RCC 7860 (cell line): Measurements from ENCODE around the gene CARD19.

ENCODE experiments used
- DNase-seq: peaks from one replicate; pipeline ENCODE4 v3.0.0-alpha.2; 2015; ENCODE audit warnings: low spot score
- FAIRE-seq: peaks from 2 replicates; lab custom pipeline; 2012; peaks lifted over from hg19 to GRCh38; lab: Jason Lieb, UNC

Gene CARD19

DNA sequence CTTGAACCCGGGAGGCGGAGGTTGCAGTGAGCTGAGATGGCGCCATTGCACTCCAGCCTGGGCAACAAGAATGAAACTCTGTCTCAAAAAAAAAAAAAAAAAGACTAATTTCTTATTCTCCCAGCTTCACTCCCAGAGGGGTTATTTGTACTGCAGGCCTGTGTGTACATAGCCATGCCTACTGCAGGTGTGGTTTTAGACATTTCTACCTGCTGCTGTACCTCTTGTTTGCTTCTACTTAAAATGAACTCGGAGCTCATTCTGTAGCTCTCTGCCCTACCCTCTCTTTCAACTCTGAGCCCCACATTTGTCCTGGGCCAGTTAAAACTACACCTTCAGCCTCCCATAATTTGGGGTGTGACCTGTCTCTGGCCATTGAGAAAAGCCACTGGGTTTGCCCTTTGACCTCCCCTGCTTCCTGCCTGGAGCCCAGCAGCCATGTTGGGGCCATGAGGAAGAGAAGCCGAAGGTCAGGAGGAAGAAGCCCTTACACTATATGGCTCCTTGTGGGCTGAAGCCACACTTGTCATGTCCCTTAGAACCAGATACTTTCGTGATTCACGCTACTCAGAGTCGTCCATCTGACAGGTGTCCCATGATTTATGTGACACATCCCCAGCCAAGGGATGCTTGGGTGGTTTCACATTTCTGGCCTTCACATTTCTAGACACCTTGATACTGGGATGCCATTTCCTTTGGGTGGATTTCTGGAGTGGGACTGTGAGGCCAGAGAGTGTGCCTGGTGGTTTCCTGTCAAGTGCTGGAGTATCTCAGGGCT, 9.4 kb upstream of the CARD19 start:
- FAIRE-seq, result no peak

DNA sequence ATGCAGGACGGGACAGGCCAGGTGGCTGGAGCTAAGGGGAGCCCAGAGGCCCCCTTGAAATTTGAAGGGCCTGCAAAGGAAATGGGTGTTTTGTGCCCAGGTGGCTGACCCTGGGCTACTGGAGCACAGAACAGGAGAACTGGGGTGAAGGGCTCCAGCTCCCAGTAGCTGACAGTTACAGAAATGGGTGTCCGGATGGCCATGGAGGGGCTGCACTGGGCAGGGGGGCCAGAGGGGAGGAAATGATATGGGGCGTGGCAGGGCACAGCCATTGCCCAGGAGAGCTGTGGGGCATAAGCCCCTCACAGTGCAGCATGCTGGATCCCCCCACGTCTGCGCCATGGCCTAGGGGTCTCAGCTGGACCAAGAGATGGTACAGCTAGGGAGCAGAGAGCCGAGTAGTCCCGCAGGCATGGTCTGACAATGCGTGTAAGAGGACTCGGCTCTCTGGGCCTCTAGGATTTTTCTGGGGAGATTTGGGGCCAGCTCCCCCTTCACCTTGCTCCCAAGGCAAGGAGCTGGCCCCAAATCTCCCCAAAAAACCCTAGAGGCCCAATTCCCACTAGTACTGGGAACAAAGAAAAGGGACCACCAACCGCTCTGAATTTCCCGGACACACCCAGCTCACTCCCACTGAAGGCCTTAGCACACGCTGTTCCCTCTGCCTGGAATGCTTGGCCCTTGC, 7.9 kb upstream of the CARD19 start:
- FAIRE-seq (no peak), DNase-seq (no peak)

More for the DNA sequence above, 9.4 kb upstream of the CARD19 start:
- DNase-seq, result no peak

DNA sequence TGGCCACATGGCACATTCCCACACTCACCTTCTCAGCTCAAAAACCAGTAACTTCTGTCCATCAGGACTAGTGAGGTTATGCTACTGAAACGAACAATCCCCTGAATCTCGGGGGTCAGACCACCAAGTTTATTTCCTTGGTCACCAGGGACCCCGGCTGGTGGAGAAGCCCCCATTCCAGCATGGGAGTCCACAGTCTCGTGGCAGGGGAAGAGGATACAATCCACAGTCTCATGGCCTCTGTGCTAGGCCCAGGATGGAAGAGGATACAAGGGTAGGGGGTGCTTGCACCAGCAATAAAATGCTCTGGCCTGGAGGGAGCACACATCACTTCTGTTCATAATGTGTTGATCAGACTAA, 7.4 kb upstream of the CARD19 start:
- FAIRE-seq (no peak), DNase-seq (no peak)

DNA sequence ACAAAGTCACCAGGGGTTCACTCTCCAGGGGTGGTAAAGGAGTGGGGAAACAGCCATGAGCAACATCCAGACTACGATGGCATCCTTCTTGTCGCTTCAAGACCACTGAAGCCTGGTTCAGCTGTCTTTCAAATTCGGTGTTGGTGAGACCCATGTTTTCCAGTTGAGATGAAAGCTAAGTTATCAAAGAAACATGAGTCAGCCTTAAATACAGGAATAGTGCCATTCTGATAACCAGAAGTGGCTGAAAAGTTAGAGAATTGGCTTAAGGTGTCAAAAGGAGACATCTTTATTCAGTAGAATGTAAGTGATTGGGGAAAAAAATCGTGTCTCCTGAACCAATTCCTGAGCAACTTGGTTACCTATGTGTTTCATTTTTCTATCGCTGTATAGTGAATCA, 7.0 kb upstream of the CARD19 start:
- FAIRE-seq, result no peak
- DNase-seq, result no peak

DNA sequence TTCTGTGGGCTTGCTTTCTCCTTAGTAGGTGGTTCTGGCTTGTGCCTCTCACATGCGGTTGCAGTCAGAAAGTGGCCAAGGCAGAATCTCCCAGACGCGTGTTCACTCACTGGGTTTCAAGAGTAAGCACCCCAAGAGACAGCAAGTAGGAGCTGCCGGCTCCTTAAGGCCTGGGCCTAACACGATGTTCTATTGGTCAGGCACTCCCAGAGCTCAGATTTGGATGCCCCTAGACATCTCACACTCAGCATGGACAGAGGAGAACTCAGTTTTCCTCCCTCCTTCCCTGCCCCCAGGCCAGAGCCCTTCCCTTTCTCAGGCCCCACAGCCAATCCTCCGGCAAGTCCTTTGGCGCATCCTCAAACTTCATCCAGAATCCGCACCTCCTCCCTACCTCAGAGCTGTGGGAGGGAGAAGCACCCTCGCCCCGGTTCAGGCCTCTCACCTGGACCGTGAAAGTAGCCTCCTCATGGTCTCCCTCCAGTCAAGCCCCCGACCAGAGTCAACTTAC, 6.5 kb upstream of the CARD19 start:
- DNase-seq (no peak), FAIRE-seq (no peak)

DNA sequence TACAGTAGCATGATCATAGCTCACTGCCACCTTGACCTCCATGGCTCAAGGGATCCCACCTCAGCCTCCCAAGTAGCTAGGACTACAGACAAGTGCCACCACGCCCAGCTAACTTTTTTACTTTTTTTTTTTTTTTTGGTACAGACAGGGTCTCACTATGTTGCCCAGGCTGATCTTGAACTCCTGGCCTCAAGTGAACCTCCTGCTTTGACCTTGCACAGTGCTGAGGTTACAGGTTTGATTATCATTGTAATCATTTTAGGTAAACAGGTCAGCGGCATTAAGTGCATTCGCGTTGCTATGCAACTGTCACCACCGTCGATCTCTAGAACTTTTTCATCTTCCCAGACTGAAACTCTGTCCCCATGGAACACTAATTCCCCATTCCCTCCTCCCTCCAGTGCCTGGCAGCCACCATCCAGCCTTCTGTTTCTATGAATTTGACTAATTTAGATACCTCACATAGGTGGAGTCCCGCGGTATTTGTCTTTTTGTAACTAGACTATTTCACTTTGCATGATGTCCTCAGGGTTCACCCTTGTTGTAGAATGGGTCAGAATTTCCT, 5.8 kb upstream of the CARD19 start:
- no peak for FAIRE-seq

DNA sequence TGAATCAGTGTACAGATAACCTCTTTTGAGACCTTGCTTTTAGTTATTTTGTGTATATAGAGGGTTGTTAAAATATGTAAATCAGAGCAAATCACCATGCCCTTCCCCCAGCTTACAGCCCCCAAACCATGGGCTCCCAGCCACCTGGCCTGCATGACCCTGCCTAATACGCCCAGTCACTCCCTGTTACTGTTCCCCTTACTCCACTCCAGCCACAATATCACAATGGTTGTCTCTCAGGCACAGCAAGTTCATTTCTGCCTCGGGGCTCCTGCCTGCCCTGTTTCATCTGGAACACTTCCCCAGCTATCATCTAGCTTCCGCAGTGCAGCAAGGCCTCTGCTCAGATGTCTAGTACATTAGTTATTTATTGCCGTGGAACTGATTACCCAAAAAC, 5.0 kb upstream of the CARD19 start:
- FAIRE-seq (no peak), DNase-seq (no peak)

More for the DNA sequence above, 5.8 kb upstream of the CARD19 start:
- no peak for DNase-seq

DNA sequence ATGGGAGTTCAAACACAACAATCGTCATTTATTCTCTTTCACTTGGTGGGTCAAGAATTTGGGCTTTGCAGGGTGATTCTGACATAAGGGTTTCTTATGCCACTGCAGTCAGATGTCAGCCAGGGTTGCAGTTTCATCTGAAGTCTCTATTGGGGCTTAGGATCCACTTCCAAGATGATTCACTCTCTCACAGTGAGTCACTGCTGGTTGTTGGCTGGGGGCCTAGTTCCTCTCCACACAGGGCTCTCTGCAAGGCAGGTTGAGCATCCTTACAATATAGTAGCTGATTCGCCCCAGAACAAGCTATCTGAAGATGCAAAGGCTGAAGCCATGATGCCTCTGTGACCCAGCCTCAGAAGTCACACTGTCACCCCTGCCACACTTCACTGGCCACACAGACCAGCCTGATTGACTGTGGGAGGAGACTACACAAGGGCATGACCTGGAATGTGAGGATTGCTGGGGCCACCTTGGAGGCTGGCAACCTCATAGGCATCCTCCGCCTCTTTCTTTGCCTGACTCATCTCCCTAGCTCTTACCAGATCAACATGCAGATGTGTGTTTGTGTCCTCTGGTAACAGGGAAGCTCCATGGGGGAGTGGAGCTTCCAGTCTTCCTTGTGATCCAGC, 4.5 kb upstream of the CARD19 start:
- DNase-seq, result peak; percentile 50
- FAIRE-seq, result no peak

DNA sequence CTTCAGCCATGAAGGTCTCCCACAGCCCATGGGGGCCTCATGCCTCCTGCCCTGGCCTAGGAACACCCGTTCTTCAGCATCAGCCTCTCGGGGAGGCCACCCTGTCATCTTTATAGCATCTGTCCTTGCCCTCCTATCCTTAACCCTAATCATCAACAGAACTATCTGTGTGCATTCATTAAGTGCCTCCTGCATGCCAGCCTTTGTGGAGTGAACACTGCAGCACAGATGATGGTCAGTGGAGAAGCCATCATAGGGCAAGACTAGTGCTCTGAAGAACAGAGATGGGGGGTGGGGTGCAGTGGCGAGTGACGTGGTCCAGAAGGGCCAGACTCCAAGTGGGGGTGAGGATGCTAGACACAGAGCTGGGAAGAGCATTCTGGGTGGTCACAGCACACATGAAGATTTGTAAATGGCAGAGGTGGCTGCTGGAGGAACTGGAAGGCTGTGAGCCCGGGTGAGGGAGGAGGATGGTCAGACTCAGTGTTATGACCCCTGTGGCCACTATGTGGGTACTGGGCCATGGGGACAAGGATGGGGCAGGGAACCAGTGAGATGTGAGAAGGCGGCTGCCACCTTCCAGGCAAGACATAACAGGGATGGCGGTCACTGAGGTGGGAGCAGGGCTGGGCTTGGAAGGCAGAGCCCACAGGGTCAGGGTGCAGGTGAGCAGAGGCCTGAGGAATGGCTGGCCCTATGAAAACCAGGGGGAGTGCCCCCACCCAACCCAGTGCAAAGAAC, 3.6 kb upstream of the CARD19 start:
- DNase-seq (no peak), FAIRE-seq (no peak)

DNA sequence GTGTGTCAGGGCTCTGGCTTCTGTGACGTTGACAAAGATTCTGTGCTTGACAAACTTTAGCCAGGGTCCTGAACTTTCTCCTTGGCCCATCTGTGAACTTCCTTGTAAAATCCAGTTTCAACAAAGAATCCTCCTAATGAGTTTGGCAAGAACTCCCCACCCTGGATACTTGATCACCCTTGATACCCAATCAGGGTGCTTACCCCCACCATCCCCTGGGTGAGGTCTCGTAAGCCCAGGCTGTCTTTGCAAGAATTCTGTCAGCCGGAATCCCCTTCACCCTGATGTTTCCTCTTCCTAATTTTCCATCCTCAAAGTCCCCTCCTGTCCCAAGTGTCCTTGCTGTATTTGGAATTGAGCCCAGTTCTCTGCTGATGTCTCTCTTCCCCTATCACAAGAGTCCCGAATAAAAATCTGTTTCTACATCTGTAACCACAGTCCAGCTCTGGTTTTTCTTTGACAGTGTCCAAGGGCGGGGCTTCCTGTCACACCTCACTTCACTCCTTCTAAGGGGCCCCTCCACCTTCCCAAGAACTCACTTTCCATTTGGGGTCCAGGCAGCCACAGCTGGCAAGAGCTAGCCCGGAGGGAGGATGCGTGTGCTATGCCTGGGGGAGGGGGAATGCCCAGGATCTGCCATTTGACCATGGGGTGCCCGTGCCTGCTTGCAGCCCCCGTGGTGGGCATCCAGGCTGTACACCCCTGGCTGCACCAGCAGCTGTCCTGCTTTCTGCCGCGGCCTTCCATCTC, 2.7 kb upstream of the CARD19 start:
- no peak for DNase-seq
- no peak for FAIRE-seq

DNA sequence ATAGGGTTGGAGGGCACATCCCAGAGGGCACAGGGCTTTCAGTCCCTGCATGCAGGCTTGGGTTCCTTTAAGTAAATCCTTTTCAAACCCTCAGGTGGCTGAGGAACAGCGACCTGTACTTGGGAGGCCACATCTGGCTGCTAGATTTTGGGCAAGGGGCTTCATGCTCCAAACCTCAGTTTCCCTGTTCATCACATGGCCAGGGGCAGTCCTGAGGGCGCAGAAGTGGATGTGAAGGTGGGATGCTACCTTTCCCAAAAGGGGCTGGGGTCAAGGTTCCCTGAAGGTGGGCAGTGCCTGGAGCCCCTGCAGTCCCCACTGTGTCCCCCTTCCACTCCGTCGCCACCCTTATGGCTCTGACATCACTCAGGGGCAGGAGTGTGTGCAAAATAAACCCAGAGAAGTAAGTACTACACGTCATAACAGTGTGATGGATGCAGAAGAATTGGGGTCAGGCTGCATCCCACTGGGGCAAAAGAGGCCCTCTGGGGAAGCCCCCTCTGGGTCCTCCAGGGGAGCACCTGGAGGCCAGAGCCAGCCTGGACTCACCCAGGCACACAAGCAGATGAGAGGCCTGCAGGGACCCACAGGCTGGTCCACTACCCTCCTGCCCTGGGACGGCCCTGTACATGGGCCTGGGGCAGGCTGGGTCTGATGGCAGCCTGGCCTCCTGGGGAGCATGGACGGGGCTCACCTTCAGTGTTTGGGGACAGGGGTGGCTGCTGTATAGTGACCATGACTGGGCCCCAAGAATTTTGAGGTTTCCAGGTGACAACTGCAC, 1.9 kb upstream of the CARD19 start:
- FAIRE-seq, result no peak
- DNase-seq, result no peak

DNA sequence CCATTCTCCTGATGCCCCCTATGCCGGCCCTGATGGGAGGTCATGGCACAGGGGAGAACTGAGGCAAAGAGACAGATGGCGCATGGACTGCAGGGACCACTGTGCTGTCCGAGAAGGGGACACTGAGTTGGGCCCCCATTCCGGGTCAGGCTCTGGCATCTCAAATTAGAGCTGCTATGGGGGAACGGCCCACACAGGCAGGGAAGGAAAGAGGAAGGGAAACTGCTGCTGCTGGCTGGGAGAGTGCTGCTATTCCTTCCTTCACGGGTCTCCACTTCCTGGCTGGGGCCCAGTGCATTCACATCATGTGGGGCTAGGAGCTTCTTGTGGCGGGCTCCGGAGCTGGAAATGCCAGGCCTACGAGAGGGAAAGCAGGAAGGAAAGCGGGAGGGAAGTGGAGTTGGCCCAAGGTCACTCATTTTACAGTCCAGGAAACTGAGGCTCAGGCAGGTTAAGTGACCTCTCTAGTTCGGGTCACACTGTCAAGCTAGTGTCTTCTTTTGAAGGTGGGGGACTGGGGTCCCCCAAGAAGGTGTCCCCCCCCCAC, 1.3 kb upstream of the CARD19 start:
- DNase-seq (no peak), FAIRE-seq (no peak)

DNA sequence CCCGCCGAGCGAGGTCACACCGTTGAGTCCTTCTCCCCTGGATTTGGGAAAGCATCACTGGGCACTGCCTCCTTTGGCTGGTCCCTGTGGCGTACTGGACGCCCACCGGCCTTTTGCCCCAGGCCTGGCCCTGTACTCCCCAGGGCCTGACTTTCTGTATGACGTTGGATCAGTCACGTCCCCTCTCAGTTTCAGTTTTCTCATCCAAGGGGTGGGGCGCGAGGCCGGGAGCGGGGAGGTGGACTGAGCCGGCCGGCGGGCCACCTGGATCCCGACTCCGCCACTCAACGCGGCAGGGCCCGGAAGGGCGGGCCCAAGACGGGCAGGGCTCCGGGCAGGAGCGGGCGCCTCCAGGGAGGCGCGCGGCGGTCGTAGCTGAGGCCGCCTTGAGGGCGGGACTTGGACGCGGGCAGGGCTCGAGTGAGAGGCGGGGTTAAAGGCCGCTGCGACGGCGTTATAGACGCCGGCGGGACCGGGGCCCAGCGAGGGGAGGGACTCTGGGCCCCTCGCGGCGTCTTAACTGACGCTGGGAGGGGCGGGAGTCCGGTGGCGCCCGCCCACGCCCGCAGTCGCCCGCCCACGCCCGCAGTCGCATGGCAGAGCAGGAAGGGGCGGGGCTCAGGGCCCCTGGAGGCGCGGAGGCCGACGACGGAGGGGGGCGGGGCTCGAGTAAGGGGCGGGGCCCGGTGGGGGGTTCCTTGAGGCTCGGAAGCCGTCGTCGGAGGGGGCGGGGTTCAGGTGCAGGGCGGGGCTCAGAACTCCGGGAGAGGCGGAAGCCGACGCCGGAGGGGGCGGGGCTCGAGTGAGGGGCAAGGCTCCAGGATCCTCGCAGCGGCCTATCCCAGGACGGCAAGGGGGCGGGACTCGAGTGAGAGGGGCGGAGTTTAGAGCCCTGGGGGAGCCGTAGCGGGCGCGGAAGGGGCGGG, 549 bp upstream of the CARD19 start:
- peak; percentile 50 for FAIRE-seq
- peak; percentile 95 for DNase-seq

DNA sequence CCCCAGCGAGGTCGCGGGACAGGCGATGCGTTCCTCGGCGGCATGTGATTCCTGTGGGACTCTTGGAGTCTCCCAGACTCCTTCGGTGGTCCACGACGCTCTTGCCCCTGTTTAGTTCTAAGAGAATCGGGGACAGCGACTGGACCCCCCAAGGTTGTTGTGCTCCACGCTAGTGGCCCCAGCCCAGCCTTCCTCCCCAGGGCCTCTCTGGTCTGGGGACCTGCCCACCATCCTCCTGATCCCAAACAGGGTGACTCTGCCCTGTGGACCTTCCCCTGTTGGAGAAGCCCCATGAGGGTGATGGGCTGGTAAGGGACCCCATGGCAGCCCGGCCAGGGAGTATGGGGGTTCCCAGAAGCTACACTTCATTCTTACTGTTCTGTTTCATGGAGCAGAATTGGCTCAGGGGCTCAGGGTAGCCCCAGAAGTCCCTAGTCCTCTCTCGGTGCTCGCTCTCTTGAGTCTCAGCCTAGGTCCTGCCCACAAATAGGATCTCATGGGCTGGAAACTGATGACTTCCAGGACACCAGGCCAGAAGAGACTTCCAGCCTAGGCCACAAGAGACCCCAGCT, 880 bp downstream of the CARD19 start:
- no peak for DNase-seq
- FAIRE-seq, result no peak

DNA sequence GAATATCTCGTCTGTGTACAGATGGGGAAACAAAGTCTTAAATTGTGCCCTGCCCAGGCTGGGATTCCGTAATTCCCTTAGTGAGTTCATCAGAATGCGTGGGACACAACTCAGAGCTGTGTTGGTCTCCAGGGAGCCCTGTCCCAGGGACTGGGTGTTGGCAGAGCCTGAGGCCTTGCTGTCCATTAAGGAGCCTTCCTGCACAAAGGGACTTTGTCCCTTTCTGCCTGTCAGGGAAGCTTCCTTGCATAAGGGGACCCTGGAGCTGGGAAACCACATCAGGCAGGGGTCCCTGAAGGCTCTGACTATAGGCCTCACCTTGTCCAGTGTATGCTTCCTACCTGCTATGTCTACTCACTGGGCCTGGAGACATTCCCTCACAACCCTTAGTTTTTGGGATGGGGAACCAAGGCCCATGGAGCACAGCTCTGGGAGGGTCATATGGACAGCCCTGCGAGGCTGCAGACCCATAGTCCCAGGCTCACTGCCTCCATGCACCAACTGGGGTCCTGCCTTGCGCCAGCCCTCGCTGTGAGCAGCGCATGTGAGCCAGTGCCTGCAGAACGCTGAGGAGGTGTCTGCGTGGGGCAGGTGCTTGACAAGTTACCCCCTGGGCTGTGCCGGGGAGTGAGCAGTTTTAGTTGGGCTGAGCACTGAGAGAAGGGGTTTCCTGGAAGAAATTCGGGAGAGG, 1.6 kb downstream of the CARD19 start:
- FAIRE-seq (no peak), DNase-seq (no peak)

DNA sequence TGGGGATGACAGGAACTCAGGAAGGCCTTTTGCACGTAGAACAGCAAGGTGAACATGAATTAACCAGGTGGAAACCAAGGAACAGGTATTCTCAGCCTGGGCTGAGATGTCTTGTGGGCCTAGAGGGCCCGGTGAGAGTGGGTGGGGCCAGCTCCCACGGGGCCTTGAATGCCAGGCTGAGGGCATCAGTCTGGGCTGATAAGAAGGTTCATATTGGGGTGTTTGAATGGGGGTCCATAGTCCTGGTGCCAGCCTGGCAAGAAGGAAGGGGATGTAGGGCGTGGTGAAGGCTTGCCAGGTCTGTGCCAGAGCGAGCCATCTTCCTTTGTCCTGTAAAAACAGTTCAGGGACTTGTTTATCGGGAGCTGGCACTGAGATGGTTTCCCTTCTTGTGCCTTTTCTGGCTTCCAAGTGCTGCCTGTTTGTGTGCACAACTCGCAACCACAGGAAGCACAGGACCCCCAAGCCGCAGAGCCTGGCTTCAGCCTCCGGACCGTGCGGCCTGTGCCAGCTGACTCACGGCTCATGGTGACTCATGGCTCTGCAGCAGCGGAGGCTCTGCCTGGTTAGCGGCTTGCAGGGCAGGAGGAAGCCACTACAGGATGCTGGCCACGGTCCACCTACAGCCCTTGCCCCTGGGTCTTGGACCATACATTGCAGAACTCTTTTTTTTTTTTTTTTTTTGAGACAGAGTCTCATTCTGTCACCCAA, 2.4 kb downstream of the CARD19 start:
- FAIRE-seq (peak; percentile 95), DNase-seq (peak; percentile 93)
